ACHN (cell line): ENCODE results near the gene MYOM3.

Experiments
- DNase-seq: peaks from one replicate; pipeline ENCODE4 v3.0.0-alpha.2; 2015
- in situ Hi-C: cut with HindIII; loops from 2 replicates; pipeline ENCODE4 v1.10.0; 2017; ENCODE audit warnings: low sequenced_read_pairs, low pct_ligation_motif_present, low pct_unique_long_range_greater_than_20kb

The MYOM3 gene

GRCh38 chr1:24103408-24103807 is 8.5 kb downstream of the MYOM3 start:
- DNase-seq, result no peak
- in situ Hi-C loops, result no loop called here

- DNase-seq, result peak; percentile 9
- in situ Hi-C loops, result no loop called here
Measured at GRCh38 chr1:24102961-24103360, 9.0 kb downstream of the MYOM3 start.

DNA sequence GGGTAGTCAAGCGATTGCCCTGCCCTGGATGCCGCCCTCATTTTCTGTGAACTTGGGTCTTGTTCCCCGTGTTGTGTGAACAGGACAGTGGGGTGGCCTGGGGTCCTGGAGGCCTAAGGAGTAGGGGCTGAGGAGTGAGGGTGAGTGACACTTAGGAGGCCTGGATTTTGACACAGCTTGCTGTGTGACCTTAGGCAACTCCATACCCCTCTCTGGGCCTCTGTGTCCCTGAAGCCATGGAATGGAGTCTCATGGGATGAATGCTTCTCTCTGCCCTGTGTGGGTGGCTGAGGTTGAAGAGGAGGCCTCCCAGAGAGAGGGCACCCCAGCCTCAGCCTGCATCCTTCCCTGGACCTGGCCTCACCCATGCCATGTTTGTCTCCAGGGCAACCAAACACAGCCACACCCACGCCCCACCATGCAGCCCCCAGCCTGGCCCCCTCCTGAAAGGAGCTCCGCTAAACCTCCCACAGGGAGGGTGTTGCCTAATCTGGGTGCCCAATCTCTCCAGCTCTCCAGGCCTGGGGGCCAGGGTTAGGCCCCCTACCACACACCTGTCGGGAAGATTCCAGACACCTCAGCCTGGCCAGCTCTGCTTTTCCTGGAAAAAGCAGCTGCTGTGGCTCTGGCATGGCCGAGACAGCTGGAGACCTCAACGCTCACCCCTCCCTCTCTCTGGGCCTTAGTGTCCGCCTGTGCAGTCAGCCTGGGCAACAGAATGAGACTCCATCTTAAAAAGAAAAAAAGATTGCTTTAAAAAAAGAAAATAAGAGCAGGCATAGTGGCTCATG is 9.9 kb downstream of the MYOM3 start:
- DNase-seq, result no peak
- in situ Hi-C loops, result no loop called here

- DNase-seq, result no peak
- in situ Hi-C loops, result no loop called here
Measured at GRCh38 chr1:24100945-24101737, 10.8 kb downstream of the MYOM3 start.

- DNase-seq, result no peak
- in situ Hi-C loops, result no loop called here
Measured at GRCh38 chr1:24098943-24099638, 12.8 kb downstream of the MYOM3 start.

DNA sequence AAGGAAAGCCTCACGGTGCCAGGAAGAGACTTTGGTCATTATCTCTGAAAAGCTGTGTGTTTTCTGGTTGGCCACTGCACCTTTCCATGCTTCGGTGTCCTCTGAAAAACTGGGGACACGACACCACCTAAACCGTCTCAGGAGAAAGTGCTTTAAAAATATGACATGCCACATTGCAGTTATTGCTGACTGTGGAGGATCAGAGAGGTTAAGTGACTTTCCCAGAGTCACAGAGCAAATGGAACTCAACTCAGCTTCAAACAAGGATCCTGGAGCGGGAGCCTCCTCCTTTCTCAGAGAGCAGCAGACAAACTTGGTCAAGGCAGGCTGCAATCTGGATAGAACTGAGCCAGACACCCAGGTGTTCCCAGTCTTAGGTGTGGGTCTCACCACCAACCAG is 13.8 kb downstream of the MYOM3 start:
- no peak for DNase-seq
- in situ Hi-C loops, result no loop called here

- in situ Hi-C loops, result no loop called here
- DNase-seq, result no peak
Measured at GRCh38 chr1:24097663-24098062, 14.3 kb downstream of the MYOM3 start.

GRCh38 chr1:24096739-24097103 is 15.2 kb downstream of the MYOM3 start:
- in situ Hi-C loops, result no loop called here

DNA sequence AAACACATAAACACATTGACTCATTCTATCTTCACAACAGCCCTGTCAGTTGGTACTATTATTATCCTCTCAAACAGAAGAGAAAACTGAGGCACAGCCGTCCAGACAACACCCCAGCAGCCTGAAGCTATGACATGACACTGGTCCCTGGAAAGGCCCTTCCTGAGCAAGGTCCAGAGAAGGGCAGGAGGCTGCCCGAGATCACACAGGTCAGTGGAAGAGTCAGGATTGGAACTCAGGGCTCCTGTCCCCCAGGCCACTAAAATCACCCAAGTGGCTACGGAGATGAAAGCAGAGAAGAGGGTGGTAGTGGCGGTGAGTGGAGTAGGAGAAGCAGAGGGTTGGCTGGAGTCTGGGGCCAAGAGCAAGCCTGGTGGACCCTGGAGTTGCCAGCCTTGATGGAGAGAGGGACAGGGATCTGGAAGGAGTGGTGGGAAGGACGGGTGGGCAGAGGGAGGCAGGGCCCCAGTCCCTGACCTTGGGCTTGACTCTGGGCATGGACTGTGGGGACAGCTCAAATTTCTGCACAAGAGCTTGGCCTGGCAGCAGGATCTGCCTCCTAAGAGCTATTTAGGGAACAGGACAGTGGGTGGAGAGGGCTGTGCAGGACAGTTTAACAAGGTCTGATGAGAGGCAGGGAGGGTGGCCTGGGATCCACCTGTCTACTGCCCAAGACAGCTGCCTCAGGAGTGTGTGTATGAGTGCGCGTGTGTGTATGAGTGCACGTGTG is 15.8 kb downstream of the MYOM3 start:
- in situ Hi-C loops, result no loop called here
- no peak for DNase-seq

More at GRCh38 chr1:24096739-24097103, 15.2 kb downstream of the MYOM3 start:
- no peak for DNase-seq

DNA sequence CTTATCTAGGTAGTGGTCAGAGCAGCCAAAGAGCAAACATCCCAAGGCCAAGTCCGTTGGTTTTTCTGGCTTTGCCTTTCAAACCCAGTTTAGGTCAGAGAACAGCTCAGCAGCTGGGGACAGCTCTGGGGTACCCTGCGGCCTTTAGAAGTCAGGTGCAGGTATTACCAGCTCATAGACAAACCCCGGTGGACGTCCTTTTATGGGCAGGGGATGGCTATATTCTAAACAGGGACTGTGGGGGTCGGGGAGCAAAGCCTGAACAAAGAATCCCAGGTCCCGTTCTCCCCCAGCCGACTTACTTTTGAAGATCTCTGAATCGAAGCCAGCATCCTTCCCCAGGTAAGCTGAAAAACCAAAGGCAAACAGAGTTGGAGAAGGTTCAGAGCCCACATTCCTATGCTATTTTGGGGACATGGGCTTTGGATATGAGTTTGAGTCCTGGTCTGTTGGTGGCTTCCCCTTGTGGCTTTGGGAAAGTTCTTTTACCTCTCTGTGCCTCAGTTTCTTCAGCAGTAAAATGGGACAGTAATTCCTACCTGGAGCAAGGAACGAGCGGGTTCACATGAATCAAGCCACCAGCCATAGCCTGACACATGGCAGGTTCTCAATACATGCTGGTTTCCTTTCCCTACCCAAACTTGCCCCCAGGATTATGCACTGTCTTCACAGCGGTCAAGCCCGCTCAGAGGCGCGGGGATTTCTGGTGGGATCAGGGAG is 16.6 kb downstream of the MYOM3 start:
- no peak for DNase-seq
- in situ Hi-C loops, result no loop called here

DNA sequence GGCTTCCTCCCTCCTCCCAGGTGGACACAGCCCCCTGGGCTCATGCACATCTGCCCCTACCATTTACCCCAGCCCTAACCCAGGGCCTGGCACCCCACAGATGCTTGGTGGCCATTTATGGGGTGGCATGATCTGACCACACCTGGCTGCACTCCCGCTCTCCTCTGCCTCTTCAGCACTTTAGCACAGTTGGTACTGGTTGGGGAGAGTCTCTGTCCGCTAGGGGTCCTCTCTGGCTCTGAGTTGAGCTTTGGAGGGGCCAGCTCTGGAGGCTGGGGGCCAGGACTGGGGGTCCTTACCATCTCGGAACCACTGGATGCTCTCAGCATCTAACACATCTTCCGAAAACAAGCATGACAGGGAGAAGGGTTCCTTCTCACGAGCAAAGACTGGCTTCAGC is 17.4 kb downstream of the MYOM3 start:
- in situ Hi-C loops, result no loop called here
- DNase-seq, result no peak

DNA sequence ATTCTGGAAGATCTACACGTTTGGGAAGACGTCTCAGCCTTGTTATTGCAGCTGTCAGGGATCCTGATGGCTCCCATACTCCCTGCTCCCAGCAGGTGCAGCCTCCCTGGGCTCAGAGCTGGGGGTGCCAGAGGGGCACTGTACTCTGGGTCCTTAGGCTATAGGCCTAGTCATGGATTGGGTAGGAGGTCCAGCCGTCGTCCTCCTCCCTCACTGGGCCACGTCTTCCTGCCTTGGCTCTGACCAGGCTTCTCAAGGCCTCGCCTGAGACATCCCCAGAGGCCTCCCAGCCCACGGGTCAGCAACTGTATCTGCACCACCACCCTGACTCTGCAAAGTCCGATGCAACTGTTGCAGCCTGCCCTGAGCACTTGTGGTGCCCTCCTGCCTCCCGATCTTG is 18.2 kb downstream of the MYOM3 start:
- in situ Hi-C loops, result no loop called here
- no peak for DNase-seq

DNA sequence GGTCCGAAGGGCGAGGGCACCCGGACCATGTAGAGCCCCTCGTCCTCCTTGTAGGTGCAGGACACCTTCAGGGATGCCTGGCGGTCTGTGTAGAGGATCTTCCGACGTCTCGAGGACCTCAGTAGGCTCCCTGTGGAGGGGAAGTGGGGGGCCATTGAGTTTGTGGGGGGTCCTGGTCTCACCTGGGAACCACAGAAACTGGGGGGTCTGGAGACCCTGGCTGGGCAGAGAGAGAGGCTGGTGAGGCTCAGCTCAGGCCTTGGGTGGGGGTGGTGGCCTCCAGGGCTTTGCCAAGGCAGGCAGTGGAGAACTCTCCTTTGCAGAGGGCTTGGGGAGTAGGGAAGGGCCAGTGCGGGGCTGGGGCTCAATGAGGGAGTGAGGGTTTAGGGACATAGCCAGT is 19.0 kb downstream of the MYOM3 start:
- no peak for DNase-seq
- in situ Hi-C loops, result no loop called here

GRCh38 chr1:24091971-24092482 is 19.9 kb downstream of the MYOM3 start:
- no peak for DNase-seq
- in situ Hi-C loops, result no loop called here

GRCh38 chr1:24090736-24091135 is 21.2 kb downstream of the MYOM3 start:
- in situ Hi-C loops, result no loop called here
- DNase-seq, result no peak

- in situ Hi-C loops, result no loop called here
- DNase-seq, result no peak
Measured at GRCh38 chr1:24089743-24090555, 22.0 kb downstream of the MYOM3 start.

GRCh38 chr1:24089027-24089742 is 22.8 kb downstream of the MYOM3 start:
- no peak for DNase-seq
- in situ Hi-C loops, result no loop called here
